Activated gamma-delta T cell treated with Interleukin-2 at 50 U/mL for 16 hours (primary cell): ENCODE measurements around the gene ZNF805.
A peak's percentile ranks its signal among the peaks of the same experiment; 100 is the strongest.
"Not testable (repeated sequence)": the region's sequence is repeated elsewhere in the genome, so short reads cannot be mapped to it uniquely, and the experiment has no call there.

Experiments used
- DNase-seq: peaks from one replicate; pipeline ENCODE4 v3.0.0-alpha.2; 2020

The ZNF805 gene

DNA sequence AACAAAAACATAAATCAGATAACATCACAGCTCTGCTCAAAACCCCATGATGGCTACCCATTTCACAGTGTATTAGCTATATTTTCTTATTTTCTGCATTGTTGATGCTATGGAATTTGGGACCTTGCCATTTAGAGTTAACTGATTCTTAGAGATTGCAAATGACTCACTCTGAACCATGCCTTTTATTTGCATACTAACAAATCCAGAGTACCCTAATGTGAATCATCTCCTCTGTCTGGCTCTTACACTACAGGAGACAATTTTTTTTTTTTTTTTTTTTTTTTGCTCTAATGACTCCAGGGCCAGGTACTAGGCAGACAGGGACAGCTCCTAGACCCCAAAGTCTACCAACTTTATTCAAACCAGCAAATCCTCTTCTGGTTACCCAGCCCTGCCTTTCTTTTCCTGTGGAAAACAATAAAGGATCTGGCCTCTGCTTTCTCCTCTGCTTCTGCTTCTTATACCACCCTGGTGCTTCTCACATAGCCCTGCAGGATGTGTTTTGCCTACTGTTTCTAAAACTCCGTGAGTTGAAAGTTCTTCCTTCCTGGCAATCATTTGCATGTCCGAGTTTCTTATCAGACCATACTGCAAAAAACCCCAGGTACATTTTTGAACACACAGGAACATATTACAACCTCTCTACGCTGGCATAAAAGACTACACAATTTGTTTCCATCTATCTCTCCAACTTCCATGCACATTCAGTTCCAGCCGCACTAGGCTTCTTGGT lies 29.3 kb downstream of the ZNF805 start:
- DNase-seq: no peak

DNA sequence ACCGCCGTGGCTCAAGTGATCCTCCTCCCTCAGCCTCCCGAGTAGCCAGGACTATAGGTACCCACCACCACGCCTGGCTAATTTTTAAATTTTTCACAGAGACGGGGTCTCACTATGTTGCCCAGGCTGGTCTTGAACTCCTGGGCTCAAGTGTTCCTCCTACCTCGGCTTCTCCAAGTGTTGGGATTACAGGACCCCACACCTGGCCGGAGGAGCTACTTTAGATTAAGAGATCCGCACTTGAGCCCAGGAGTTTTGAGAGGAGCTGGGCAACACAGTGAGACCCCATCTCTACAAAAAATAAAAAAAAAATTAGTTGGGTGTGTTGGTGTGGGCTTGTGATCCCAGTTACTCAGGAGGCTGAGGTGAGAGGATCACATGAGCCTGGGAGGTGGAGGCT lies 30.8 kb downstream of the ZNF805 start:
- DNase-seq: no peak

- DNase-seq: no peak
Observed at GRCh38 chr19:57273014-57273413, 32.6 kb downstream of the ZNF805 start.

DNA sequence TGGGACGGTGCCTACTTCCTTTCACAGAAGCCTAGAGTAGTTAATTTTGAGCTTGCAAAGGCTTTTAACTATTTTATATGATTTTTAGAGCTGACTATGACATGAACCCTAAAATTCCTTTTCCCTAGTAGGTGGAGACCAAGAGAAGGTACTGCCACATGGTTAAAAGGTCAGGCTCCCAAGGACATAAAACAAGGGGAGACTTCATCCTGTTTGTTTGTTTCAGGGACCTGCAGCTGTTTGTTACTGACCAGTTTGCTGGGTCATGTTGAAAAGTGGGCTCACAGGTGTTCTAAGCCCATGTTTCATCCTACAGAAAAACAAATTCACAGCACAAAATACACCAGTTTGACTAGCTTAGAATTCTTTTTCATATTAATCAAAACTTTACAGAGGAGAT lies 36.0 kb downstream of the ZNF805 start:
- no peak for DNase-seq

DNA sequence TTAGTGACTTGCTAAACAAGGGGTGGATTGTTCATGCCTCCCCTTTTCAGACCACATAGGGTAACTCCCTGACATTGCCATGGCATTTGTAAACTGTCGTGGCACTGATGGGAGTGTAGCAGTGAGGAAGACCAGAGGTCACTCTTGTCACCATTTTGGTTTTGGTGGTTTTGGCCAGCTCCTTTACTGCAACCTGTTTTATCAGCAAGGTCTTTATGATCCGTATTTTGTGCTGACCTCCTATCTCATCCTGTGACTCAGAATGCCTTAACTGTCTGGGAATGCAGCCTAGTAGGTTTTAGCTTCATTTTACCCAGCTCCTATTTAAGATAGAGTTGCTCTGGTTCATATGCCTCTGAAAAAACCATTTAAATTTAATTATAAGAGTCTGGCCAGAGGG lies 38.0 kb downstream of the ZNF805 start:
- DNase-seq: not testable (repeated sequence)

DNA sequence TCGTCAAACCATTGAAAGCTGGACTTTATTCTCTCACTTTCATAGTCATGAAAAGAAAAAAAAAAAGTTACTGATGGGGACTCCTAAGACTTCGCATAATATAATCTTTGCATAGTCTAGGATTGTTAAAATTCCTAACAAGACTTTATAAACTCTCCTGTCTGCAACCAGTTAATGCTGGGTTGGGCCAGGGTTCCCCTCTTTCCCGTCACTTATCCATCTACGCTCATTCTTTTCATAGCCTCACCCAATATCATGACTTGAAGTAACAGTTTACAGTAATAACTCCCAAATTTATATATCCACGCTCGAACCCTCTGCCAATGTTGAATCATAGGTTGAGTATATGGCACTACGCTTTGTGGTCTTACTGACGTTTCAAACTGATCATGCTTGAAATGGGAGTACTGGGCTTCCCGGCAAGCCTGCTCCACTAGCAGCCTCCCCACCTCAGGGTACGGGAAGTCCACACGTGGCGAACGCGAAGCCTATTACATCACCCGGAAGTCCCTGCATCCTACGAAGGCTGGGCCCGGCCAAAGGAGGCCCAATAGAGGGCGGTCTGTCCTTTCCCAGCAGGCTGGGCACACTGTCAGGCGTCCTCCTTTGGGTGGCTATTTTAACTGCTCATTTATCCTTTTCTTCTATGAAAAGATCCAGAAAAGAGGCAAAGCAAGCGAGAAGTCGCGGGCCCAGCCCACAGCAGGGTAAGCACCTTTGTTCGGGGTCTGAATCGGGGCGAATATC lies 39.2 kb downstream of the ZNF805 start:
- peak; percentile 68 for DNase-seq

DNA sequence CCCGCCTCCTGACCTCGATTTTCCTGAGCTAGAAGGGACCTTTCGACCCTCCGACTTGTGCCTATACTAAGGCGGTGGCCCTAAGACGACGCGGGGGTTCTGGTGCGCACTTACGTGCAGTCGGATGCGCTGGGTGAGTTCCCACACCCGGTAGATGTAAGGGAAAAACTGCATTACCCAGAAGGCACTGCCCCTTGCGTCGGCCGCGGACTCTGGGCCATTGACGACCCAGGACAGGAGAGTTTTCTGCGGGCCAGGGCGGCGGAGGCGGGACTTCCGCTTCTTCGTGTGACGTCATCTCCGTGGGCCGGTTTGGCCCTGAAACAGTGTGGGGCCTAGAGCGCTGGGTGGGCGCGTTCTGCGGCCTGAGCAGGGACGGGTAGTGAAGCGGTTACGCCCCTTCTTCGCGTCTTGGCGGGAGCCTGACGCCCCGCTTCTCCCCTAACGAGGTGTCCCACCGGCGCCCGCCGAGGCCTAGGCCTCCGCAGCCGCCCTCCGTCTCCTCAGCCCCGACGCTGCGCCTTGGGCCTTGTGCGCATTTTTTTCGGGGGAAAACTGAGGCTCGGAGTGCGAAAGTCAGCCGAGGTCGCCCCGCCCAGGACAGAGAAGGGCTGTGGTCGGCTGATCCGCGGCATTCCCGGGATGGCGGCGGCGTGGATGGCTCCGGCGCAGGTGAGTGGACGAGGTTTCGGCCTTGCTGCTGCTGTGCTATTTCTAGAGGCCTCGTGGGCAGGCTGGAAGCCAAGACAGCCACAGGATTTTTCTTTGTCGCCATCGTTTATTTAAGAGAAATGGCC lies 39.9 kb downstream of the ZNF805 start, which contains the start of gene ZNF460:
ZNF460 (plus strand) TSS at position 321 of the 797 bp plus-strand sequence; CDS start at position 643, 322 bp downstream.
- DNase-seq: peak; percentile 97

GRCh38 chr19:57280962-57281400 lies 40.5 kb downstream of the ZNF805 start:
- DNase-seq: peak; percentile 18

DNA sequence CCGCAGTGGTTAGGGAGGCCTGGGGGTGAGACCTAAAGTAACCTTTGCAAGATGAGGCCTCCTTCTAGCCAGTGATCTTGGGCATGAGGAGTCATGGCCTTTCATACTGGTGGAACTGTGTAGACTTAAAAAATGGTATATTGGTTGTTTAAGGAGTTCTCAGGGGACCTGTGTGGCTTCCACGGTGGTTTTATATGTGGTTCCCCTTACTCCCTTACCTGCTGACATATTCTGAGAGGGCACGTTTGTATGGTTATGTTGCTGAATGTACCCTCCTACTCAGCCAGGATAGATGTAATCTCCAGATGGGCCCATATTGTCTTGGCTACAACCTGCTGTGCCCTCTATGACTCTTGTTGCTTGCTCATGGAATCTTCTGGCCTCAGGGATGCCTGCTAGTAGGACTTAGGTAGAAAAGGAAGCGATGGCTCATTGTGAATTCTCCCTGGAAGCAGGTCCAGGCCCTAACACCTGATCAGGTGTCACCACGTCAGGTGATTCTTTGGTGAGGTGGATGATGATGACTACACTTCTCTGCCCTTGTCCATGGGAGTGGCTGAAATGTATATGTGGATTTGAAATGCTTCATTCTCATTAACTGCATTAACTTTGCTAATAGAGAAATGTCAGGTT lies 41.7 kb downstream of the ZNF805 start:
- no peak for DNase-seq

DNA sequence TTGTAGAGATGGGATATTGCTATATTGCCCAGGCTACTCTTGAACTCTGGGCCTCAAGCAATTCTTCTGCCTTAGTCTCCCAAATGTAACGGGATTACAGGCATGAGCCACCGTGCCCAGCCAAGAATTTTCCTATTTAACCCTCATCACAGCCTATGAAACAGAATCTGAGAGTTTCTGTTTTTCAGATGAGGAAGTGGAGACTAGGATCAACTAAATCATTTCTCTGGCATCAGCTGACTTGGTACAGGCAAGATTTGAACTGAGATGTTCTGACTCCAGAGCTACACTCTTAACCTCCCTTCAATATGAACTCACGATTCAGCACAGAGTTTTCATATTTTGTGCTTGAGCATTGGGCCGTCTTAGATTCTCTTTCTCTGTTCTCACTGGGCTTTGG lies 47.9 kb downstream of the ZNF805 start:
- no peak for DNase-seq

DNA sequence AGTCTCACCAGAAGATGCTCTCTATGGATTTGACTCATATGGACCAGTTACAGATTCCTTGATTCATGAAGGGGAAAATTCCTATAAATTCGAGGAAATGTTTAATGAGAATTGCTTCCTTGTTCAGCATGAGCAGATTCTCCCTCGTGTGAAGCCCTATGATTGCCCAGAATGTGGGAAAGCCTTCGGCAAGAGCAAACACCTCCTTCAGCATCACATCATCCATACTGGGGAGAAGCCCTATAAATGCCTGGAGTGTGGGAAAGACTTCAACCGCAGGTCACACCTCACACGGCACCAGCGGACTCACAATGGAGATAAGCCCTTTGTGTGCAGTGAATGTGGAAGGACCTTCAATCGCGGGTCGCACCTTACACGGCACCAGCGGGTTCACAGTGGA lies 50.5 kb downstream of the ZNF805 start:
- no peak for DNase-seq

- no peak for DNase-seq
Observed at GRCh38 chr19:57292547-57292946, 52.1 kb downstream of the ZNF805 start.

GRCh38 chr19:57293719-57294118 lies 53.3 kb downstream of the ZNF805 start:
- DNase-seq: no peak

DNA sequence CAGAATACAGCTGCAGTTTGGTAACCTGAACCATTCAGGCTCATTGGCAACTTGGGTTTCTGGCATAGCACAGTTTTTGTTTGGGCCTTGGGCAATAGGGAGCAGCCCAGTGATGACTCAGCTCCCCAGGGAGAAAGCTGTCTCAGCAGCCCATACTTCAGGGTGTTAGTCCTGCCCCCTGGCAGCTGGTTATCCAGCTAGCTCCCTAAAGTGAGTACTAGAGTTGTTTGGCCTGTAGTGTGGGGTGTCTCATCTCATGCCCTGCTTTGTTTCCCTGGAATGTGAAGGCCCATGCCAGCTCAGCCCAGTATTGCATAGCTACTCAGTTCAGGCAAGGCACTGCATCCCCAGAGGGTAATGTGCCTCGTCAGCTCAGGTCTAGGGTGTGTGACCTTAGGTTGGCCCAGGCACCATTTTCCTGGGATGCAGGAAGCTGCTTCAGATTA lies 61.6 kb downstream of the ZNF805 start:
- no peak for DNase-seq

- no peak for DNase-seq
Observed at GRCh38 chr19:57302727-57303401, 62.4 kb downstream of the ZNF805 start.
